ENCODE measurements around the gene COPZ2. TPM values are rescaled to one million over a fixed set of nuclear protein-coding genes. Genes with fewer than 3 reads are reported as not detected.

COPZ2 gene
- total RNA-seq, 4 donors from 2014 or later: 54.1 to 103 (median 76.9) TPM

DNA sequence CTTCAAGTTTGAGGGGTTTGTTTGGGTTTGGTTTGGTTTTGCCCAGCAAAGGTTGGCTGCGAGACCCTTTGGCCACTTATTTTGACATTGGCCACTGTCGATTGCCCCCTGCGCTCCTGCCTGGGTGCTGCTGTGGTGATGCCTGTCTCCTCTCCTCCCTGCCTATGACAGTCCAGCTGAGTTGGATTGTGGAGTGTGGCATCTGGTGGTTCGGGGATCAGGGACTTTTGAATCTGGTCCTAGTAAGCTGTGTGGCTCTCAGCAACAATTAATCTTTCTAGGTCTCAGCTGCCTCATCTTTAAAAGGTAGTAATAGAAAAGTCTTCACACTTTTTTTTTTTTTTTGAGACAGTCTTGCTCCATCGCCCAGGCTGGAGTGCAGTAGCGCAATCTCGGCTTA is 39.6 kb downstream of the COPZ2 start:
- TF ChIP-seq, protein P1, sequence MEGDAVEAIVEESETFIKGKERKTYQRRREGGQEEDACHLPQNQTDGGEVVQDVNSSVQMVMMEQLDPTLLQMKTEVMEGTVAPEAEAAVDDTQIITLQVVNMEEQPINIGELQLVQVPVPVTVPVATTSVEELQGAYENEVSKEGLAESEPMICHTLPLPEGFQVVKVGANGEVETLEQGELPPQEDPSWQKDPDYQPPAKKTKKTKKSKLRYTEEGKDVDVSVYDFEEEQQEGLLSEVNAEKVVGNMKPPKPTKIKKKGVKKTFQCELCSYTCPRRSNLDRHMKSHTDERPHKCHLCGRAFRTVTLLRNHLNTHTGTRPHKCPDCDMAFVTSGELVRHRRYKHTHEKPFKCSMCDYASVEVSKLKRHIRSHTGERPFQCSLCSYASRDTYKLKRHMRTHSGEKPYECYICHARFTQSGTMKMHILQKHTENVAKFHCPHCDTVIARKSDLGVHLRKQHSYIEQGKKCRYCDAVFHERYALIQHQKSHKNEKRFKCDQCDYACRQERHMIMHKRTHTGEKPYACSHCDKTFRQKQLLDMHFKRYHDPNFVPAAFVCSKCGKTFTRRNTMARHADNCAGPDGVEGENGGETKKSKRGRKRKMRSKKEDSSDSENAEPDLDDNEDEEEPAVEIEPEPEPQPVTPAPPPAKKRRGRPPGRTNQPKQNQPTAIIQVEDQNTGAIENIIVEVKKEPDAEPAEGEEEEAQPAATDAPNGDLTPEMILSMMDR (IDR thresholded peaks at IDR 0.05; ENCODE audit: low read depth): no peak

DNA sequence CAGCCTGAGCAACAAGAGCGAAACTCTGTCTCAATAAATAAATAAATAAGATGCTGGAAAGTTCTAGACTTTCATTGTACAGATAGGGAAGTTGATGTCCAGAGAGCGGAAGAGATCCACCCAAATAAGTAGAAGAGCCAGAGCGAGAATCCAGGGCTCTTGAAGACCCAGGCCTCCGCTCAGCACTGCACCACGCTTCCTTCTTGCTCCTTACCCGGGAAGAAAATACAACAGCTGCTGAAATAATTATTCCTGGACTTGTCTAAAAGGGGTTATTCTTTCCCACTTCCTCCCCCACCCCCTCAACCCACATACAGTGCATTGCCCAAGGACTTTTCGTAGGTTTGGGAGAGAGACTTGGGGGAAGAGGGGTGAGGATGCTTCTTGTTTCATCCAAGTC is 40.0 kb downstream of the COPZ2 start:
- TF ChIP-seq, protein P1 (IDR thresholded peaks at IDR 0.05; ENCODE audit: low read depth): no peak

DNA sequence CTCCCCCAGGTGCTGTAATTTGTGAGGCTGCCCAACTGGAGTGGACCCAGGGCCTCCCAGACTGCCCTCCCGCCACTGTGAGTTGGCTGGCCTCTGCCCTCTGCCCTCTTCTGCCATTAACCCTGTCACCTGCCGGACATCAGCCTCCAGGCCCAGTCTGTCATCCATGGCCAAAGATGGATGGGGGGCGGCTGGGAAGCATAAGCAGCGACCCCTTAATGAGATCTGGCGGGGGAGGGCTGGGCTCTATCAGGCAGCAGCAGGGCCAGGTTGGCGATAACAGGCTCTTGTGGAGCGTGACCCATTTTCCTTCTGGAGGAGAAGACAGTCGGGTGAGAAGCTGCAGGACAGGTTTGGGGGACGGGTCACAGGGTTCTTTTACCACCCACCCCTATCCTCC is 41.4 kb downstream of the COPZ2 start:
- TF ChIP-seq, protein P1 (IDR thresholded peaks at IDR 0.05; ENCODE audit: low read depth): no peak

DNA sequence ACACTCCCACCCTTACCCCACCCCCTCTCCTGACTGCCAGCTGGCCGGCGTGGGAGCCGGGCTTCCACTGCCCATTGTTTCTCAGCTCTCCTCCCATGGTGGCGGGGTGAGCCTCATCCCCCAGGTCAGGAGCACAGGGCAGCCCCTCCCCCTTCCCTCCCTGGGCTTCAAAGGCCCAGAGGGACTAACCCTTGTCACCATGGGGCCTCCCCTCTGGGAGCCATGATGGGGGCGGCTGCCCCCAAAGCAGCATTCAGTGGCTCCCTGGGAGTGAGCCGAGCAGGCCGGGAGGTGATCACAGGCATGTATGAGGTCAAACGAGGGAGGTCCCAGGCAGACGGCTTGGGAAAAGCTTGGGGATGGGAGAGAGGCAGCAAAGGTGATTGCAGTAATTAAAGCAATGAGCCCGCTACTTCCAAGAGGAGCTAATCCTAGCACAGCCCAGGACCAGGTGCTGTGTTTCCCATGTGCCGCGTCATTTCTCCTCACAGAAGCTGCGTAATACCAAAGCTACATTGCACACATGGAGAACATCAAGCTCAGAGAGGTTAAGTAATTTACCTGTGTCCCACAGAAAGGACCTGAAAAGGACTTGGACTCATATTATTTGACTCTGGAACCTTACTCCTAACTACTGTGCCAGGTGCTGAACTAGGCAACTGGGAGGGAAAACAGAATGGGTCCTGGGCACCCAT is 42.2 kb downstream of the COPZ2 start:
- TF ChIP-seq, protein P1 (IDR thresholded peaks at IDR 0.05; ENCODE audit: low read depth): no peak

- TF ChIP-seq, protein P1 (IDR thresholded peaks at IDR 0.05; ENCODE audit: low read depth): no peak
Measured at GRCh38 chr17:47994724-47995123, 42.9 kb downstream of the COPZ2 start.

DNA sequence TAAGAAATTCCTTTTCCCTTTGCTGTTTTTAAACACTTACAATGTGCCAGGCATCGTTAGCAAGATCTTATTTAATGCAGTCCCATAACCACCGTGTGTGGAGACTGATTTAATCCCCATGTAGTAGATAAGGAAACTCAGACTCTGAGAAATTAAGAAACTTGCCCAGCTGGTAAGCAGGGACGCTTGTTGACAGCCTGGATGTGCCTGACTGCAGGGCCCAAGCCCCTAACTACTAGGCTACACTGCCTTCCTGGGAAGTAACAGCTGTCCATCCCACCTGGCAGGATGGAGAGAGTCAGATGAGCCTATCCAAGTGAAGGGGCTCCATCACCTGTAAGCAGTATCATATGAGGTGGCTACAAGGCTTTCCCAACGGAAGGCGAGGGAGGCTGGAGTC is 43.6 kb downstream of the COPZ2 start:
- TF ChIP-seq, protein P1 (IDR thresholded peaks at IDR 0.05; ENCODE audit: low read depth): no peak

GRCh38 chr17:47993031-47993564 is 44.5 kb downstream of the COPZ2 start:
- TF ChIP-seq, protein P1 (IDR thresholded peaks at IDR 0.05; ENCODE audit: low read depth): no peak

Data from subcutaneous adipose tissue (tissue), 4 donors.